ENCODE data around the gene CLEC1A.

DNA sequence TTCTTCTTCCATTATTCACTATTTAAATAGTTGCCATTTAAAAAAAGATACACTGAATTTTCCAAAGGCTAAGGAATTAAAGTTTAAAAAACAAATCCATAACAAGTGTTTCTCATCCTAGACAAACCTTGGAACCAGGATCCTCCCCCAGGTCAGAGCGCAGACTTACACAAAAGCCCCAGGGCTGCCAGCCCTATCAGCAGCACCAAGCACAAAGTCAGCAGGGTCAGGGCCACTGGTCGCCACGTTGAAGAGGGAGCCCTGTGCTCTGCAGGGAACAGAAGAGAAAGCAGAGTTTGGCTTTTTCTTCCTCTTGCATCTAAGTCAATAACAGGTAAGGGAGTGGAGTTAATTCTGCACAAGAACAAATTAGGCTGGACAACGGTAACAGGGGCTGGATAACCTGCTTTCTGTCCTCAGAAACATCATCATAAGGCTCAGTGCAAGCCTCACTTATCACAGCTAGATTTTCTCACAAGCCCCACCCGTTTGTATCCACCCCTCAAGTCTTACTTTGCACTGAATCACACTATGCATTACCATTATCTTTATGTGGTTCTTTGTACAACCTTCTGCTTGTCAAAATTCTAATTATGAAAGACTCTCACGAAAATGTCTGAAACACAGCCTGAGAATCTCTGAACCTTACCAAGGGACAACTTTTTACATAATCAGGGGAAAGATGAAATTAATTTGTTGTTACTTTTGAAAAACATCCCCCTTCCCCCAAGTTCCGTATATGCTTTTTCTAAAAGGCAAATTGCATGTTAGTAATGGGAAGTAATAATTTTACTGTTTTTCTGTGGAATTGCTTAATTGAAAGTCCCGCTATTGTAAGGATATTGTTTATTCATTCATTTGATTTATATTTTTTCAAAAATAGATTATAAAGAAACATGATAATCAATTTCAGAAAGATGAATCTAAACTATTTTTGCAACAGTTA lies 9.6 kb downstream of the CLEC1A start:
- TF ChIP-seq, protein P1, sequence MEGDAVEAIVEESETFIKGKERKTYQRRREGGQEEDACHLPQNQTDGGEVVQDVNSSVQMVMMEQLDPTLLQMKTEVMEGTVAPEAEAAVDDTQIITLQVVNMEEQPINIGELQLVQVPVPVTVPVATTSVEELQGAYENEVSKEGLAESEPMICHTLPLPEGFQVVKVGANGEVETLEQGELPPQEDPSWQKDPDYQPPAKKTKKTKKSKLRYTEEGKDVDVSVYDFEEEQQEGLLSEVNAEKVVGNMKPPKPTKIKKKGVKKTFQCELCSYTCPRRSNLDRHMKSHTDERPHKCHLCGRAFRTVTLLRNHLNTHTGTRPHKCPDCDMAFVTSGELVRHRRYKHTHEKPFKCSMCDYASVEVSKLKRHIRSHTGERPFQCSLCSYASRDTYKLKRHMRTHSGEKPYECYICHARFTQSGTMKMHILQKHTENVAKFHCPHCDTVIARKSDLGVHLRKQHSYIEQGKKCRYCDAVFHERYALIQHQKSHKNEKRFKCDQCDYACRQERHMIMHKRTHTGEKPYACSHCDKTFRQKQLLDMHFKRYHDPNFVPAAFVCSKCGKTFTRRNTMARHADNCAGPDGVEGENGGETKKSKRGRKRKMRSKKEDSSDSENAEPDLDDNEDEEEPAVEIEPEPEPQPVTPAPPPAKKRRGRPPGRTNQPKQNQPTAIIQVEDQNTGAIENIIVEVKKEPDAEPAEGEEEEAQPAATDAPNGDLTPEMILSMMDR (IDR thresholded peaks at IDR 0.05), result no peak
- TF ChIP-seq POLR2A (IDR thresholded peaks at IDR 0.05), result no peak

Measured in ovary (tissue), 3 donors.